Left kidney (tissue), 8 donors: Measurements from ENCODE around the gene KRTAP9-1. TPM values are rescaled to one million over a fixed set of nuclear protein-coding genes. Genes with fewer than 3 reads are reported as not detected.
"Not testable (repeated sequence)": the region's sequence is repeated elsewhere in the genome, so short reads cannot be mapped to it uniquely, and the experiment has no call there.

ENCODE experiments used
- DNase-seq: peaks from one replicate; pipeline ENCODE4 v3.0.0-alpha.2; 2013
- long read RNA-seq, 8 donors: transcript quantifications; one replicate each; lab custom pipeline, GENCODE V29; 2026
- polyA plus RNA-seq: library from polyadenylated mRNA; unstranded; fragments of 120-200 nt; gene quantifications from one replicate; pipeline ENCODE4 v1.2.1, GENCODE V29; 2013; ENCODE audit not compliant: insufficient read length

KRTAP9-1 gene
- polyA plus RNA-seq: not detected
- long read RNA-seq, donor 1: 0 reads
- long read RNA-seq, donor 2: 0 reads
- long read RNA-seq, donor 3: 0 reads
- long read RNA-seq, donor 4: 0 reads
- long read RNA-seq, donor 5: 0 reads
- long read RNA-seq, donor 6: 0 reads
- long read RNA-seq, donor 7: 0 reads
- long read RNA-seq, donor 8: 0 reads

DNA sequence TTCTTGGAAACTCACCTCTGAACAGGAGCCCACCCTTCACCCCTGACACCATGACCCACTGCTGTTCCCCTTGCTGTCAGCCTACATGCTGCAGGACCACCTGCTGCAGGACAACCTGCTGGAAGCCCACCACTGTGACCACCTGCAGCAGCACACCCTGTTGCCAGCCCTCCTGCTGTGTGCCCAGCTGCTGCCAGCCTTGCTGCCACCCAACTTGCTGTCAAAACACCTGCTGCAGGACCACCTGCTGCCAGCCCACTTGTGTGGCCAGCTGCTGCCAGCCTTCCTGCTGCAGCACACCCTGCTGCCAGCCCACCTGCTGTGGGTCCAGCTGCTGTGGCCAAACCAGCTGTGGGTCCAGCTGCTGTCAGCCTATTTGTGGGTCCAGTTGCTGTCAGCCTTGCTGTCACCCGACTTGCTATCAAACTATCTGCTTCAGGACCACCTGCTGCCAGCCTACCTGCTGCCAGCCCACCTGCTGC lies at the start of gene KRTAP9-1:
Gene KRTAP9-1 (plus strand): TSS at position 51 of the 482 bp plus-strand sequence. CDS start 0 bp downstream, at position 51.
- not testable (repeated sequence) for DNase-seq

DNA sequence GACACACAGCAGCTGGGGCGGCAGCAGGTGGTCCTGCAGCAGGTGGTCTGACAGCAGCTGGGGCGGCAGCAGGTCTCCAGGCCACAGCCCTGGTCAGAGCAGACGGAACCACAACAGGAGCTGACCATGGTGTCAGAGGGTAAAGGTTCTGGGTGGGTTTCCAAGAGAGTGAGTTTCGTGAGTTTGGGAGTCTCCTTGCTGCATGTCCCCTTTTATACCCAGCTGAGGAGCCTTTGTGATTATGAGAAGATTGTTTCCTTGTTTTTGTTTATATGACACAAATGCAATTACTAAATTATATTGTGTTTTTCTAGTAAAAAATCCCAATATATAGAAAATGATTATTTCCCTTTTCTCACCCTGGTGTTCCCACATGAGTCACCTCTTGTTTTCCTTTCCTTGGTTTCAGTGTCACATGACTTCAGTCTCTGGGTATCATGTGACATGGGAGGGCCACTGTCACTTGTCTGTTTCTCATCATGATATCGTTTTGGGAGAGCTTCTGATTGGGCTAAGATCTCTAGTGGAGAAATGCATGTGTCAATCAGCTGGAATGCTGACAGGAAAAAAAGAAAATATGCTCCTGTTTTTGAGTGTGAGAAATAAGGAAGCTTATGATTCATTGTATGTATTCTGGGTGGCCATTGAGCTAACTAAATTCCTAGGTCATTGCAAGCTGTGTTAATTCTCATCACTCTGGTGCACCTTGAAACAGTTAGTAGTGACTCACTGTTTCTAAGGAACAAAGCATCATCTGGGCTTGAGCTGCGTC lies 49.1 kb upstream of the KRTAP9-1 start, which contains the start of gene KRTAP4-6:
Gene KRTAP4-6 (minus strand): TSS at position 185 of the 772 bp plus-strand sequence. CDS start 57 bp downstream, at position 128.
- no peak for DNase-seq

DNA sequence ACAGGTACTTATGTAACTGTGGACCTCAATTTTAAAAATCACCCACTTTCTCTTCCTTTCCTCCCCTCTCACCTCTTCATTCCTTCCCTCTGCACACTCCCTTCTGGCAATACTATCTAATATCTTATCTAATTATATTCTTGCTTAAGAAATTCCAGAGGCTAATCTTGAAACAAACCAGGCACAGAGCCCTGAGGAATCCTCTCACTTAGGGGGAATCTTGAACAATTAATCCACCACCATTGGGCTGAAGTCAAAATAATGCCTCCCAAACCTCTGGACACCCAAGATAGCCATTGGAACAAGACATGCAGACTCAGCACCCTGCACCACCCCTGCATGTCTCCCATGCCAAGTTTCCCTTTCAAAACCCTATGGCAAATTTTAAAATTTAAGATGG lies 48.3 kb upstream of the KRTAP9-1 start:
- no peak for DNase-seq

DNA sequence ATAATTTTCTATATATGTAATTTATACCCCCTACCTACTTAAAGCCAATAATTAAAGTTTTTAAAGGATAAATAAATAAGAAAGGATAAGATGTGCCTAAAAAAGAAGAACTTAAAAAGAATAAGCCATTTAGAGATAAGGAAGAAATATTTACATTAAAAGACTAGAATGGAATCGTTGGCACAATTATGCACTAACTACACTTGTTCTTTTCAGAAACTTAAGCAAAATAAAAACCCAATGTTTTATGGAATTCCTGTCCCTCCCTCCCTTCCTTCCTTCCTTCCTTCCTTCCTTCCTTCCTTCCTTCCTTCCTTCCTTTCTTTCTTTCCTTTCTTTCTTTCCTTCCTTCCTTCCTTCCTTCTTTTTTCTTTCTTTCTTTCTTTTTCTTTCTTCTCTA lies 44.8 kb upstream of the KRTAP9-1 start:
- no peak for DNase-seq

DNA sequence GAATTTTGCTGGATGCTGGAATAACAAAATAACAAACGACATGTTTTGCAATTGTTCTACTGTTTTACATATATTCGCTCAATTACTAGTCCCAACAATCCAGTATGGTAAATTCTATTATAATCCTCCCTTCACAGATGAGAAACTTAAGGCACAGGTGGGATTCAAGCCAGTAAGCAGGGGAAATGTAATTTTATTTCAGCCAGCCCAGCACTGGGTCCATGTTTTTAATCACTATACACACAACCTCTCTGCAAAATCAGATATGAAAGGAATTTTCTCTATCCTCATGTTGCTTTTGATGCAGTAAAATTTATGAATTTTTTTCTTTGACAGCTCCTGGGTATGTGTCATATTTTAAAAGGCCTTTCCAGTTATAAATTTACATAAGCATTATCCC lies 44.4 kb upstream of the KRTAP9-1 start:
- DNase-seq: no peak

- no peak for DNase-seq
Observed at GRCh38 chr17:41147531-41148204, 42.0 kb upstream of the KRTAP9-1 start.

DNA sequence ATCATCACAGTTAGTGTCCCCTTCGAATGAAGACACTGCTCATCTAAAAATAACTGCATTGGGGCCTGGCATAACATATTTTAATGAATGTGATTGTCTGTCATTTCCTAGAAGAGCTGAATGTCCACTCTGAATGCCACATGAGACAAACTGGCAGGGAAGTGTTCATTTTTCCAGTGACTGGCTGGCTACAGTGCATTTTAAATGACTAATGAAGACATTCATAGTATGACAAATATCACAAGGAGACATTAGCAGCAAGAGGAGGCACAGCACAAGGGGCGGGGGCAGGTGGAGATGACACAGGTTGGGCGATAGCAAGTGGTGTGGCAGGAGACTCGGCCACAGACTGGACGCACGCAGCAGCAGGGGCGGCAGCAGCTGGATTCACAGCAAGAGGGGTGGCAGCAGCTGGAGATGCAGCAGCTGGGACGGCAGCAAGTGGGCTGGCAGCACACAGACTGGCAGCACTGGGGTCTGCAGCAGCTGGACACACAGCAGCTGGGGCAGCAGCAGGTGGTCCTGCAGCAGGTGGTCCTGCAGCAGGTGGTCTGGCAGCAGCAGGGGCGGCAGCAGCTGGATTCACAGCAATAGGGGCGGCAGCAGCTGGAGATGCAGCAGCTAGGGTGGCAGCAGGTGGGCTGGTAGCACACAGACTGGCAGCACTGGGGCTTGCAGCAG lies 40.6 kb upstream of the KRTAP9-1 start:
- DNase-seq: not testable (repeated sequence)

- DNase-seq: no peak
Observed at GRCh38 chr17:41149652-41149985, 40.1 kb upstream of the KRTAP9-1 start, which contains the start of gene KRTAP4-5. Gene KRTAP4-5, minus strand, starts transcription at chr17:41149825. Its CDS starts 58 bp downstream, at chr17:41149767.

GRCh38 chr17:41150026-41150425 lies 39.7 kb upstream of the KRTAP9-1 start:
- DNase-seq: no peak

GRCh38 chr17:41151525-41151924 lies 38.2 kb upstream of the KRTAP9-1 start:
- no peak for DNase-seq

- DNase-seq: no peak
Observed at GRCh38 chr17:41153856-41154255, 35.8 kb upstream of the KRTAP9-1 start.

GRCh38 chr17:41160190-41160589 lies 29.5 kb upstream of the KRTAP9-1 start:
- not testable (repeated sequence) for DNase-seq

DNA sequence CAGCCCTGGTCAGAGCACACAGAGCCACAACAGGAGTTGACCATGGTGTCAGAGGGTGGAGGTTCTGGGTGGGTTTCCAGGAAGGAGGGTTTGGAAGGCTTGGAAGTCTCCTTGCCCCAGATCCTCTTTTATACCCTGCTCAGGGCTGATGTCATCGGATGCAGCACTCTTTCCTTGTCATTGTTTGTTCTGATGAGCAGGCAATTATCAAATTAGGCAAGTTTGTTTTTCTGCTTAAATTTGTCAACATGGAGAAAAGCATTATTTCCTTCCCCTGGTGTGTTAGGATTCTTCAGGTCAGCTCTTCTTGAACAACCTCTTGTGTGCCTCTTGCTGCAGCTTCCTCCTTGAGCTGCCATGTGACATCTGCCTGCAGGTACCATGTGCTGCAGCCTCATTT lies 29.0 kb upstream of the KRTAP9-1 start, which contains the start of gene KRTAP4-4:
Gene KRTAP4-4 (minus strand): TSS at position 101 of the 400 bp plus-strand sequence. CDS start 57 bp downstream, at position 44.
- no peak for DNase-seq

- no peak for DNase-seq
Observed at GRCh38 chr17:41163828-41164227, 25.9 kb upstream of the KRTAP9-1 start.

DNA sequence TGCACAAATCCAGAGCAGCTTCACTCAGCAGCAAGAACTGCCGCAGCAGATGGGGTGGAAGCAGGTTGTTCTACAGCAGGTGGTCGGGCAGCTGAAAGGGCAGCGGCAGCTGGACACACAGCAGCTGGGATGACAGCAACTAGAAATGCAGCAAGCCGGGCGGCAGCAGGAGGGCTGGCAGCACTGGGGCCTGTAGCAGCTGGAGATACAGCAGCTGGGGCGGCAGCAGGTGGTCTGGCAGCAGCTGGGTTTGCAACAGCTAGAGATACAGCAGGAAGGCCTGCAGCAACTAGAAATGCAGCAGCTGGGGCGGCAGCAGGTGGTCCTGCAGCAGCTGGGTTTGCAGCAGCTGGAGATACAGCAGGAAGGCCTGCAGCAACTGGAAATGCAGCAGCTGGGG lies 22.1 kb upstream of the KRTAP9-1 start:
- DNase-seq: no peak

GRCh38 chr17:41168121-41168520 lies 21.6 kb upstream of the KRTAP9-1 start, which contains the start of gene KRTAP4-3:
Gene KRTAP4-3, minus strand, starts transcription at chr17:41168221. Its CDS starts 49 bp downstream, at chr17:41168172.
- DNase-seq: no peak

DNA sequence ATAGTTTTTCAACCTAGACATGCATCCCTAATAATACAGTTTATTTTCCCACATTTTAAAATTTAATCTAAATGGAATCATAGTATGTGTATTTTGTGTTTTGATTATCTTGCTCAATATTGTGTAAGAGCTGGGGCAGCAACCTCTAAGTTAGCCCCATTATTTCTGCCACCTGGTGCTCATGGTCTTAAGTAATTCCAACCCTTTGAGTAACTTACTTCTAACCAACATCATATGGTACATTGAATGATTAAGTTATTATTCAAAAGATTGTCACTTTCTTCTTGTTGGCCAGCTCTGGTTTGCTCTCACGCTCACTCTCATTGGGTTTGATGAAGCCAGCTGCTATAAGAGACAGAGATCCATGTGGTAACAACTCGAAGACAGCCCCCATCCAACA lies 17.8 kb upstream of the KRTAP9-1 start:
- DNase-seq: no peak

GRCh38 chr17:41176744-41177387 lies 12.8 kb upstream of the KRTAP9-1 start:
- no peak for DNase-seq

GRCh38 chr17:41177727-41178271 lies 11.9 kb upstream of the KRTAP9-1 start, which contains the start of gene KRTAP4-2:
Gene KRTAP4-2, minus strand, starts transcription at chr17:41178221. Its CDS starts 57 bp downstream, at chr17:41178164.
- DNase-seq: no peak

- no peak for DNase-seq
Observed at GRCh38 chr17:41178341-41178740, 11.3 kb upstream of the KRTAP9-1 start.
